Measurements from ENCODE around the gene SLC40A1.

Gene SLC40A1

DNA sequence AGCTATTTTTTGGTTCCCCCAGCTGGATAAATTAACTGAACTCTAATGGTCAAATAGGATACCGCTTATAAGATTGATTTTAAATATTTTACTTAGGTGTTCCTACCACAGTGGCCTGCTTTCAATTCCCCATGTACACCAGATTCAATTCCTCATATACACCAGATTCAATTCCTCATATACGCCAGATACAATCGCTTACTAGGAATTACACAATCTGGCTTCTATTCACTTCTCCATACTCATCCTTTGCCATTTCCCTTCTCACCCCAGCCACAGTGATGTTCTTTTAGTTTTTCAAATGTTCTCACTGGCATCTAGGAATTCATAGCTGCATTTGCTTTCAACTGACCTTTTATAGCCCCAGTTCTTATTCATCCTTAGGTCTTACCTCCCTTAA lies 66.5 kb downstream of the SLC40A1 start:
- H3K9me3 ChIP-seq, result no peaks in the 10 kb centered on the region
- H3K4me3 ChIP-seq (ENCODE audit: low read depth, low read length), result no peak overlapping the region
- H3K4me1 ChIP-seq, result no peaks in the 10 kb centered on the region
- no peaks in the 10 kb centered on the region for H3K36me3 ChIP-seq
- H3K27me3 ChIP-seq, result no peaks in the 10 kb centered on the region
- no peak for DNase-seq
- TF ChIP-seq, protein P1, sequence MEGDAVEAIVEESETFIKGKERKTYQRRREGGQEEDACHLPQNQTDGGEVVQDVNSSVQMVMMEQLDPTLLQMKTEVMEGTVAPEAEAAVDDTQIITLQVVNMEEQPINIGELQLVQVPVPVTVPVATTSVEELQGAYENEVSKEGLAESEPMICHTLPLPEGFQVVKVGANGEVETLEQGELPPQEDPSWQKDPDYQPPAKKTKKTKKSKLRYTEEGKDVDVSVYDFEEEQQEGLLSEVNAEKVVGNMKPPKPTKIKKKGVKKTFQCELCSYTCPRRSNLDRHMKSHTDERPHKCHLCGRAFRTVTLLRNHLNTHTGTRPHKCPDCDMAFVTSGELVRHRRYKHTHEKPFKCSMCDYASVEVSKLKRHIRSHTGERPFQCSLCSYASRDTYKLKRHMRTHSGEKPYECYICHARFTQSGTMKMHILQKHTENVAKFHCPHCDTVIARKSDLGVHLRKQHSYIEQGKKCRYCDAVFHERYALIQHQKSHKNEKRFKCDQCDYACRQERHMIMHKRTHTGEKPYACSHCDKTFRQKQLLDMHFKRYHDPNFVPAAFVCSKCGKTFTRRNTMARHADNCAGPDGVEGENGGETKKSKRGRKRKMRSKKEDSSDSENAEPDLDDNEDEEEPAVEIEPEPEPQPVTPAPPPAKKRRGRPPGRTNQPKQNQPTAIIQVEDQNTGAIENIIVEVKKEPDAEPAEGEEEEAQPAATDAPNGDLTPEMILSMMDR (IDR thresholded peaks at IDR 0.05; ENCODE audit: low read depth, low read length), result no peak

DNA sequence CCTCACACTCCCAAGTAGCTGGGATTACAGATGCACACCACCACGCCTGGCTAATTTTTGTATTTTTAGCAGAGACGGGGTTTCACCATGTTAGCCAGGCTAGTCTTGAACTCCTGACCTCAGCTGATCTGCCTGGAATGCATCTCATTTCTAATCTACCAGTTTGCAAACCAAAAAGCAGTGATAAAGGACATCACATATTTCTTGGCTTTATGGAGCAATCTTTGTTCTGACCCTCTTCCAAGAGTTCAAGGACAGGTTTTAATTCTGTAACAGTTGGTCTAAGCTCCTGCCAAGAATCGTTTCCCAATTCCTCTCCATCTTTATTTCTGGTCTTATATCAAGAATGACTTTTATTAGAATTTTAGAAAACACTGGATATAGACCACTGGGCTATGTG lies 67.7 kb downstream of the SLC40A1 start:
- no peak for DNase-seq
- TF ChIP-seq, protein P1 (IDR thresholded peaks at IDR 0.05; ENCODE audit: low read depth, low read length), result no peak
- no peaks in the 10 kb centered on the region for H3K4me1 ChIP-seq

DNA sequence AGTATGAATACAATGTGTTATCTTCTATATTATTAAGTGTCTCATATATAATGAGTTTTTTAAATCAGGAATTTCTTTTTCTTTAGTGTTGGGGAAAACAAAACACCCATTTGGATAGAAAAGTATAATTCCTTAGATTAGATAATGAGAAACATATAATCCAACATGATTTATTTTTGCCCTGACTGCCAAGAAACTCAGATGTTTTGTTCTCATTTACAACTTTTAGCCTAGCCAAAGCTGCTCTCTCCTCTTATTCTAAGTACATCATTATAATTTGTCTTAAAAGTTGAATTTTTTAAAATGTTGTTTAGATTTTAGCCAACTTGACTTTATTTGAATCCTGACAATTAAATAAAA lies 68.6 kb downstream of the SLC40A1 start:
- Histone ChIP-seq H3K4me1 (no peaks in the 10 kb centered on the region), H3K36me3 (no peaks in the 10 kb centered on the region), H3K4me3 (ENCODE audit: low read depth, low read length) (no peak overlapping the region), H3K9me3 (no peaks in the 10 kb centered on the region), H3K27me3 (no peaks in the 10 kb centered on the region)
- no peak for DNase-seq
- TF ChIP-seq, protein P1 (IDR thresholded peaks at IDR 0.05; ENCODE audit: low read depth, low read length), result no peak

More for the DNA sequence above, 67.7 kb downstream of the SLC40A1 start:
- no peaks in the 10 kb centered on the region for H3K9me3 ChIP-seq
- no peak overlapping the region for H3K4me3 ChIP-seq (ENCODE audit: low read depth, low read length)
- no peaks in the 10 kb centered on the region for H3K27me3 ChIP-seq
- no peaks in the 10 kb centered on the region for H3K36me3 ChIP-seq

DNA sequence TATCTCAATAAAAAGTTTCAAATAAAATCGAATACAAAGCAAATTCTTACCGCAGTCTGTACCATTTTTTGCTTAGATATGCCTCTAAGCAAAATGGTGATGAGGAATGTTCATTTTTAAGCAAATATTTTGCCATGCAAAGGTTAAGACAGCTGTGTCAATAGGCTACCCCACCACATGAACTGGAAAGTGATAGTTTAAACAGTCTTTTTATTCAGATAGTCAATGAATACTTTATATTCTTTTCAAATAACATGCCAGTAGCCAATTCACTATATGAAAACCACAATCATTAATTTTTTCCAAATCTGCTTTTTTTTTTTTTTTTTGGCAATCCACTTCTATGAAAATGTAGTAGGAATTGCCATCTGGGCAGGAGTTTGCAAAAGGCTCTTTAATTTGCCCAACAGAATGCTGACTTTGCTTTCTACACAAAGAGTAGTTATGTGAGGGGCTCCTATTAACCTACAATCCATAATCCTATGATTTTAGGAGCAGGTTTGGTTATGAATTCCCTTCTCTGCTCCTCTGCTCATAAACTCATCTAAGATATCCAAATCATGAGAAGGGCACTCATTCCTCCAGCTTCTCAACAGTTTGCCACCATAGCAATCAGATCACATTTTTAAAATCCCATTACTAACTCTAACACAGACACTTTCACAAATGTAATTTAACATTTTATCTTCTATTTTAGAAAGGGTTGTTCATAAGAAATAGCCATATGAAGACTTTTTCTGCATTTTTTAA lies 69.2 kb downstream of the SLC40A1 start:
- no peak for DNase-seq
- H3K36me3 ChIP-seq, result no peaks in the 10 kb centered on the region

More for the DNA sequence above, 69.2 kb downstream of the SLC40A1 start:
- Histone ChIP-seq H3K27me3 (no peaks in the 10 kb centered on the region), H3K4me1 (no peaks in the 10 kb centered on the region), H3K4me3 (ENCODE audit: low read depth, low read length) (no peak overlapping the region), H3K9me3 (no peaks in the 10 kb centered on the region)
- TF ChIP-seq, protein P1 (IDR thresholded peaks at IDR 0.05; ENCODE audit: low read depth, low read length), result no peak

Measured in BE2C (cell line).